Measurements from ENCODE around the gene SSX2B.
"Not testable (repeated sequence)": the region's sequence is repeated elsewhere in the genome, so short reads cannot be mapped to it uniquely, and the experiment has no call there.

SSX2B gene, protein sequence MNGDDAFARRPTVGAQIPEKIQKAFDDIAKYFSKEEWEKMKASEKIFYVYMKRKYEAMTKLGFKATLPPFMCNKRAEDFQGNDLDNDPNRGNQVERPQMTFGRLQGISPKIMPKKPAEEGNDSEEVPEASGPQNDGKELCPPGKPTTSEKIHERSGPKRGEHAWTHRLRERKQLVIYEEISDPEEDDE

DNA sequence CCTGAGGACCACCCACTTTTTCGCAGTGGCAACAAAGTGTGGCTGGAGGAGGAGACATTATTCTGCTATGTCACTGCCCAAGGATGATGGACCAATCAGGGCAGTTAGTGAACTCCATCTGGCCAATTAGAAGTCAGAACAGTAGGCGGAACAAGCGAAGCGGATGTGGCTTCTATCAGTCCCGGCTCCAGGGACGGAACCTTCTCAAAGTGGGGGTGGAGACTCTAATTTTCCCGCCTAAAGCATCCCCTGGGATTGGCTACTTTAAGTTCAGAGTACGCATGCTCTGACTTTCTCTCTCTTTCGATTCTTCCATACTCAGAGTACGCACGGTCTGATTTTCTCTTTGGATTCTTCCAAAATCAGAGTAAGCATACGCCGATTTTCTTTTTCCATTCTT, at the start of gene SSX2B:
TSS of gene SSX2B (plus strand) at position 301 of the 400 bp plus-strand sequence. CDS start 1,429 bp downstream, outside the sequence.
- not testable (repeated sequence) for DNase-seq (ENCODE audit: low read depth)

DNA sequence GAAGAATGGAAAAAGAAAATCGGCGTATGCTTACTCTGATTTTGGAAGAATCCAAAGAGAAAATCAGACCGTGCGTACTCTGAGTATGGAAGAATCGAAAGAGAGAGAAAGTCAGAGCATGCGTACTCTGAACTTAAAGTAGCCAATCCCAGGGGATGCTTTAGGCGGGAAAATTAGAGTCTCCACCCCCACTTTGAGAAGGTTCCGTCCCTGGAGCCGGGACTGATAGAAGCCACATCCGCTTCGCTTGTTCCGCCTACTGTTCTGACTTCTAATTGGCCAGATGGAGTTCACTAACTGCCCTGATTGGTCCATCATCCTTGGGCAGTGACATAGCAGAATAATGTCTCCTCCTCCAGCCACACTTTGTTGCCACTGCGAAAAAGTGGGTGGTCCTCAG, 44.0 kb upstream of the SSX2B start, which contains the start of gene SSX2:
TSS of gene SSX2 (minus strand) at position 101 of the 400 bp plus-strand sequence. CDS start 1,429 bp downstream, outside the sequence.
- DNase-seq (ENCODE audit: low read depth) = not testable (repeated sequence)

DNA sequence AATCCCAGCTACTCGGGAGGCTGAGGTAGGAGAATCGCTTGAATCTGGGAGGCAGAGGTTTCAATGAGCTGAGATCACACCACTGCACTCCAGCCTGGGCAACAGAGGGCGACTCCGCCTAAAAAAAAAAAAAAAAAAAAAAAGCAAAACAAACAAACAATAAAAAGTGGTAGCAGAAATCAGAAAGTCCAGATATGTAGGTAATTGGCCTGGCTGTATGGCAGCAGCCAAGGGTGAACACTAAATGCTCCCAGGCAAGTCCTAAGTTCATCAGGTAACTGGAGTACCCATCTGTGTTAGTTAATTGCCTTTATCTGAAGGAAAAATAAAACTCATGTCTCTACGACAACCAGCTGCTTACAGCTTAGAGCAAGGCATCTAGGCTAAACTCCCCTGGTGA, 14.9 kb downstream of the SSX2B start:
- not testable (repeated sequence) for DNase-seq (ENCODE audit: low read depth)

DNA sequence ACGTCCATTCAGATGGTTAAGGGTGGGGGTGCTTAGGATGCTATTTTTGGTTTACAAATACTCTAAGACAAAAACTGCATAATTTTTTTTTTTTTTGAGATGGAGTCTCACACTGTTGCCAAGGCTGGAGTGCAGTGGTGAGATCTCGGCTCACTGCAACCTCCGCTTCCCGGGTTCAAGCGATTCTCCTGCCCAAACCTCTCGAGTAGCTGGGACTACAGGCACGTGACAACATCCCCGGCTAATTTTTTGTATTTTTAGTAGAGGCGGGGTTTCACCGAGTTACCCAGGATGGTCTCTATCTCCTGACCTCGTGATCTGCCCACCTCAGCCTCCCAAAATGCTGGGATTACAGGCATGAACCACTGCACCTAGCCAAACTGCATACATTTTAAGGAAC, 22.5 kb downstream of the SSX2B start:
- DNase-seq (ENCODE audit: low read depth) = not testable (repeated sequence)

DNA sequence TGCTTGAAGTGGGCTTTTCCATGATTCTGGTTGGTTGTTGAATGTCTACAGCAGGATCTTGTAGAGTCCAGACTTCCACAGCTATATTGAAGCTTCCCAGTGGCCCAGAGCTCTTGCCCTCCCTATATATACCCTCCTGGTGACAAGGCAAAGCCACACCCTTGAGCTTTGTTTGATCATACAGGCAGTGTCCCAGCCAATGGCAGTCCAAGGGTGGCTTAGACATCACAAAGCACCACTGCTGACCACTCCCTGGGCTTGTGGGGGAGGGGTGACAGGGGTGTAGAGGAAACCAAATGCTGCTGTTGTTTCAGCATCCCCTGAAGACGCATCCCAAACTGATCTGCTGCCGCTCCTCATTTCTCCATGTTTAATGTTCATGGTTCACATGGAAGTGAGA, 46.3 kb downstream of the SSX2B start, which contains the start of gene SPANXN5:
TSS of gene SPANXN5 (minus strand) at position 101 of the 400 bp plus-strand sequence. CDS start at position 22, 79 bp downstream.
- not testable (repeated sequence) for DNase-seq (ENCODE audit: low read depth)

DNA sequence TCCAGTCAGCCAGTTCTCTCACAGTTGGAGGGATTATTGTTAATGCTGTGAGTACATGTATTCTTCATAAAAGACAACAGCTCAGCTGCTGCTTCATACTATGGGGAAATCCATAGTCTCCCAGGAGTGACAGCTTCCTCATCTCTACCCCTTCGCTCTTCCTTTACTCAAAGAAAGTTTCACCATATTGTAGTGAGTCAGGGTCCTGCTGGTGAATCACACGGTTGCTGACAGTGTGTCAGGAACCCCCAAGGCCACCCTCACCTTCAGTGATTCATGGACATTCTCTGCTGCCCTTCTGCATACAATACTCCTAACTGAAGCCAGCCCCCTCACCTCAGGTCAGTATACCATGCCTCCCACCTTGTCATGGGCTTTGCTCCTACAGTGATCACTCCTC, 53.8 kb downstream of the SSX2B start:
- DNase-seq (ENCODE audit: low read depth) = not testable (repeated sequence)
